HG03520 (cell line): ENCODE data around the gene ITGAX.
A peak's percentile ranks its signal among the peaks of the same experiment; 100 is the strongest.

Source experiments
- ATAC-seq: cut with Tn5 transposase; IDR thresholded peaks from one replicate; pipeline ENCODE4 v1.9.1; 2021; ENCODE audit warnings: mild to moderate bottlenecking, moderate library complexity; ENCODE audit not compliant: unreplicated experiment

ITGAX gene

GRCh38 chr16:31371619-31372484, 16.9 kb downstream of the ITGAX start:
- ATAC-seq, result no peak

- ATAC-seq, result no peak
Observed at GRCh38 chr16:31373235-31373634, 18.3 kb downstream of the ITGAX start.

- ATAC-seq, result no peak
Observed at GRCh38 chr16:31375231-31375630, 20.3 kb downstream of the ITGAX start.

GRCh38 chr16:31376705-31377104, 21.7 kb downstream of the ITGAX start:
- ATAC-seq, result no peak

GRCh38 chr16:31377210-31377903, 22.4 kb downstream of the ITGAX start:
- ATAC-seq, result no peak

- ATAC-seq, result no peak
Observed at GRCh38 chr16:31380201-31380600, 25.2 kb downstream of the ITGAX start.

GRCh38 chr16:31382485-31383161, 27.6 kb downstream of the ITGAX start:
- no peak for ATAC-seq

GRCh38 chr16:31385680-31386079, 30.7 kb downstream of the ITGAX start:
- no peak for ATAC-seq

GRCh38 chr16:31386157-31386984, 31.4 kb downstream of the ITGAX start:
- peak; percentile 73 for ATAC-seq

GRCh38 chr16:31388535-31388934, 33.6 kb downstream of the ITGAX start:
- no peak for ATAC-seq

GRCh38 chr16:31390504-31391041, 35.6 kb downstream of the ITGAX start:
- no peak for ATAC-seq

GRCh38 chr16:31393056-31393455, 38.1 kb downstream of the ITGAX start, which contains the start of gene ITGAD:
Gene ITGAD (plus strand): TSS chr16:31393335. CDS start chr16:31393361, 26 bp downstream.
- no peak for ATAC-seq

- ATAC-seq, result no peak
Observed at GRCh38 chr16:31395647-31396046, 40.7 kb downstream of the ITGAX start.

GRCh38 chr16:31397096-31397660, 42.2 kb downstream of the ITGAX start:
- ATAC-seq, result no peak

GRCh38 chr16:31397701-31398100, 42.7 kb downstream of the ITGAX start:
- no peak for ATAC-seq

- ATAC-seq, result no peak
Observed at GRCh38 chr16:31400191-31400590, 45.2 kb downstream of the ITGAX start.

- ATAC-seq, result no peak
Observed at GRCh38 chr16:31401436-31401835, 46.5 kb downstream of the ITGAX start.

- ATAC-seq, result no peak
Observed at GRCh38 chr16:31402687-31403086, 47.7 kb downstream of the ITGAX start.

GRCh38 chr16:31403590-31404352, 48.8 kb downstream of the ITGAX start:
- no peak for ATAC-seq
